NCI-H748 (cell line): ENCODE measurements around the gene REEP3.
A peak's percentile ranks its signal among the peaks of the same experiment; 100 is the strongest.
"Not testable (repeated sequence)": the region's sequence is repeated elsewhere in the genome, so short reads cannot be mapped to it uniquely, and the experiment has no call there.

ENCODE experiments used
- DNase-seq: peaks from one replicate; lab custom pipeline; 2025; ENCODE audit not compliant: unreplicated experiment; lab: John Stamatoyannopoulos, UW

REEP3 gene

GRCh38 chr10:63520500-63521415, at the start of gene REEP3:
REEP3 (plus strand) TSS chr10:63521401; CDS start chr10:63521546, 145 bp downstream.
- peak; percentile 78 for DNase-seq

GRCh38 chr10:63474488-63474887, 46.7 kb upstream of the REEP3 start:
- no peak for DNase-seq

GRCh38 chr10:63477927-63478326, 43.3 kb upstream of the REEP3 start:
- no peak for DNase-seq

GRCh38 chr10:63478564-63478963, 42.6 kb upstream of the REEP3 start:
- no peak for DNase-seq

GRCh38 chr10:63480237-63480636, 41.0 kb upstream of the REEP3 start:
- DNase-seq: no peak

GRCh38 chr10:63481815-63482421, 39.3 kb upstream of the REEP3 start:
- no peak for DNase-seq

GRCh38 chr10:63483983-63484382, 37.2 kb upstream of the REEP3 start:
- DNase-seq: no peak

- no peak for DNase-seq
These were observed 33.2 kb upstream of the REEP3 start for GRCh38 chr10:63487990-63488389.

GRCh38 chr10:63489838-63490237, 31.4 kb upstream of the REEP3 start:
- DNase-seq: no peak

- DNase-seq: no peak
These were observed 29.4 kb upstream of the REEP3 start for GRCh38 chr10:63491588-63492316.

GRCh38 chr10:63492317-63492690, 28.9 kb upstream of the REEP3 start:
- DNase-seq: not testable (repeated sequence)

GRCh38 chr10:63493004-63493403, 28.2 kb upstream of the REEP3 start:
- no peak for DNase-seq

GRCh38 chr10:63494951-63495350, 26.2 kb upstream of the REEP3 start:
- DNase-seq: no peak

- DNase-seq: no peak
These were observed 24.6 kb upstream of the REEP3 start for GRCh38 chr10:63496561-63496960.

- no peak for DNase-seq
These were observed 23.9 kb upstream of the REEP3 start for GRCh38 chr10:63497321-63497720.

- DNase-seq: no peak
These were observed 22.5 kb upstream of the REEP3 start for GRCh38 chr10:63498665-63499064.

GRCh38 chr10:63500551-63500950, 20.6 kb upstream of the REEP3 start:
- DNase-seq: not testable (repeated sequence)

- DNase-seq: no peak
These were observed 19.2 kb upstream of the REEP3 start for GRCh38 chr10:63501954-63502353.

- no peak for DNase-seq
These were observed 18.4 kb upstream of the REEP3 start for GRCh38 chr10:63502832-63503231.

- no peak for DNase-seq
These were observed 17.8 kb upstream of the REEP3 start for GRCh38 chr10:63503395-63503794.

- DNase-seq: no peak
These were observed 16.9 kb upstream of the REEP3 start for GRCh38 chr10:63504145-63504881.
